ENCODE measurements around the gene IL1RAPL1. TPM values are rescaled to one million over a fixed set of nuclear protein-coding genes. Genes with fewer than 3 reads are reported as not detected.

The IL1RAPL1 gene
- polyA plus RNA-seq, 1 of the 3 experiments (the other 2 are of a cell fraction): 2.8 TPM

DNA sequence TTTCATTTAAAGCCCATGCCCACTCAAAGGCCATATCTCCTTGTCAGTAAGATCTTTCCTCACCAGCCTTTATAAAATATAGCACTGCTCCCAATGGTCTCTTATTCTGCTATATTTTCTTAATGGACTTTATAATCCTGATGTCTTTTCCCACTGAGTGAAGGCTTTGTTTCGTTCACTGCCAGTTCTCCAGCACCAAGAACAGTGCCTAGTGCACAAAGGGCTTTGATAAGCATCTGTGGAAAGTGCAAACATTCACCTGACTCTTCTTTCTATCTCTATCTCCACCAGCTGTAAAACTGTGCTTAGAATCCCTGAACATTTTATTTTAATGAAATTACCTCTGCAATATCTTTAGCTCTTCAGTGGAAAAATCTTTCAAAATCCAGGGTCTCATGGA is 1054.2 kb downstream of the IL1RAPL1 start:
- Histone ChIP-seq H3K4me2 (no peak overlapping the region), H3K9me3 (no peaks in the 10 kb centered on the region), H3K9ac (no peak overlapping the region), H3K9me2 (no peaks in the 10 kb centered on the region), H3K4me3 (ENCODE audit: low read depth in 2 of 2, low read length in 1 of 2) (no peak overlapping the region), H3K4me1 (ENCODE audit: control insufficient read depth in 1 of 2, insufficient read depth in 2 of 2, low read depth in 1 of 2, low read length in 1 of 2) (no peaks in the 10 kb centered on the region), H3K27me3 (ENCODE audit: insufficient read depth) (no peaks in the 10 kb centered on the region), H3K36me3 (replicated peaks in 1 of 2; ENCODE audit: control insufficient read depth in 1 of 2, insufficient read depth in 2 of 2, low read length in 1 of 2) (no peaks in the 10 kb centered on the region), H3F3A (replicated peaks; ENCODE audit: insufficient read depth) (no peaks in the 10 kb centered on the region), H3K27ac (ENCODE audit: low read depth in 2 of 2, low read length in 1 of 2) (no peak overlapping the region), H4K20me1 (ENCODE audit: insufficient read depth) (no peaks in the 10 kb centered on the region), H3K79me2 (ENCODE audit: insufficient read depth) (no peaks in the 10 kb centered on the region), H2AFZ (ENCODE audit: low read depth) (no peak overlapping the region)
- POLR2A ChIA-PET: no interaction called here
- CTCF ChIA-PET: no interaction called here
- DNase-seq: no peak
- TF ChIP-seq FOXJ3 (CRISPR knock-in tag; IDR thresholded peaks at IDR 0.05) (no peak), EZH2phosphoT487 (IDR thresholded peaks at IDR 0.05; ENCODE audit: borderline replicate concordance, low read depth) (no peak), JUND (IDR thresholded peaks at IDR 0.05) (no peak)
- TF ChIP-seq, protein P1, sequence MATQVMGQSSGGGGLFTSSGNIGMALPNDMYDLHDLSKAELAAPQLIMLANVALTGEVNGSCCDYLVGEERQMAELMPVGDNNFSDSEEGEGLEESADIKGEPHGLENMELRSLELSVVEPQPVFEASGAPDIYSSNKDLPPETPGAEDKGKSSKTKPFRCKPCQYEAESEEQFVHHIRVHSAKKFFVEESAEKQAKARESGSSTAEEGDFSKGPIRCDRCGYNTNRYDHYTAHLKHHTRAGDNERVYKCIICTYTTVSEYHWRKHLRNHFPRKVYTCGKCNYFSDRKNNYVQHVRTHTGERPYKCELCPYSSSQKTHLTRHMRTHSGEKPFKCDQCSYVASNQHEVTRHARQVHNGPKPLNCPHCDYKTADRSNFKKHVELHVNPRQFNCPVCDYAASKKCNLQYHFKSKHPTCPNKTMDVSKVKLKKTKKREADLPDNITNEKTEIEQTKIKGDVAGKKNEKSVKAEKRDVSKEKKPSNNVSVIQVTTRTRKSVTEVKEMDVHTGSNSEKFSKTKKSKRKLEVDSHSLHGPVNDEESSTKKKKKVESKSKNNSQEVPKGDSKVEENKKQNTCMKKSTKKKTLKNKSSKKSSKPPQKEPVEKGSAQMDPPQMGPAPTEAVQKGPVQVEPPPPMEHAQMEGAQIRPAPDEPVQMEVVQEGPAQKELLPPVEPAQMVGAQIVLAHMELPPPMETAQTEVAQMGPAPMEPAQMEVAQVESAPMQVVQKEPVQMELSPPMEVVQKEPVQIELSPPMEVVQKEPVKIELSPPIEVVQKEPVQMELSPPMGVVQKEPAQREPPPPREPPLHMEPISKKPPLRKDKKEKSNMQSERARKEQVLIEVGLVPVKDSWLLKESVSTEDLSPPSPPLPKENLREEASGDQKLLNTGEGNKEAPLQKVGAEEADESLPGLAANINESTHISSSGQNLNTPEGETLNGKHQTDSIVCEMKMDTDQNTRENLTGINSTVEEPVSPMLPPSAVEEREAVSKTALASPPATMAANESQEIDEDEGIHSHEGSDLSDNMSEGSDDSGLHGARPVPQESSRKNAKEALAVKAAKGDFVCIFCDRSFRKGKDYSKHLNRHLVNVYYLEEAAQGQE (IDR thresholded peaks at IDR 0.05; ENCODE audit: low read depth, low read length): peak; percentile 77; the same call in 1 of the 2 replicates
- TF ChIP-seq, protein P2, sequence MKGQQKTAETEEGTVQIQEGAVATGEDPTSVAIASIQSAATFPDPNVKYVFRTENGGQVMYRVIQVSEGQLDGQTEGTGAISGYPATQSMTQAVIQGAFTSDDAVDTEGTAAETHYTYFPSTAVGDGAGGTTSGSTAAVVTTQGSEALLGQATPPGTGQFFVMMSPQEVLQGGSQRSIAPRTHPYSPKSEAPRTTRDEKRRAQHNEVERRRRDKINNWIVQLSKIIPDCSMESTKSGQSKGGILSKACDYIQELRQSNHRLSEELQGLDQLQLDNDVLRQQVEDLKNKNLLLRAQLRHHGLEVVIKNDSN (IDR thresholded peaks at IDR 0.05; ENCODE audit: borderline replicate concordance, low read depth): no peak
- TF ChIP-seq, protein P3, sequence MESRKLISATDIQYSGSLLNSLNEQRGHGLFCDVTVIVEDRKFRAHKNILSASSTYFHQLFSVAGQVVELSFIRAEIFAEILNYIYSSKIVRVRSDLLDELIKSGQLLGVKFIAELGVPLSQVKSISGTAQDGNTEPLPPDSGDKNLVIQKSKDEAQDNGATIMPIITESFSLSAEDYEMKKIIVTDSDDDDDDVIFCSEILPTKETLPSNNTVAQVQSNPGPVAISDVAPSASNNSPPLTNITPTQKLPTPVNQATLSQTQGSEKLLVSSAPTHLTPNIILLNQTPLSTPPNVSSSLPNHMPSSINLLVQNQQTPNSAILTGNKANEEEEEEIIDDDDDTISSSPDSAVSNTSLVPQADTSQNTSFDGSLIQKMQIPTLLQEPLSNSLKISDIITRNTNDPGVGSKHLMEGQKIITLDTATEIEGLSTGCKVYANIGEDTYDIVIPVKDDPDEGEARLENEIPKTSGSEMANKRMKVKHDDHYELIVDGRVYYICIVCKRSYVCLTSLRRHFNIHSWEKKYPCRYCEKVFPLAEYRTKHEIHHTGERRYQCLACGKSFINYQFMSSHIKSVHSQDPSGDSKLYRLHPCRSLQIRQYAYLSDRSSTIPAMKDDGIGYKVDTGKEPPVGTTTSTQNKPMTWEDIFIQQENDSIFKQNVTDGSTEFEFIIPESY (IDR thresholded peaks at IDR 0.05; ENCODE audit: borderline replicate concordance, low read depth): no peak
- 52% methylated on average over 1 of the region's 1 CpG for WGBS (ENCODE audit: low lambda C conversion rate)

DNA sequence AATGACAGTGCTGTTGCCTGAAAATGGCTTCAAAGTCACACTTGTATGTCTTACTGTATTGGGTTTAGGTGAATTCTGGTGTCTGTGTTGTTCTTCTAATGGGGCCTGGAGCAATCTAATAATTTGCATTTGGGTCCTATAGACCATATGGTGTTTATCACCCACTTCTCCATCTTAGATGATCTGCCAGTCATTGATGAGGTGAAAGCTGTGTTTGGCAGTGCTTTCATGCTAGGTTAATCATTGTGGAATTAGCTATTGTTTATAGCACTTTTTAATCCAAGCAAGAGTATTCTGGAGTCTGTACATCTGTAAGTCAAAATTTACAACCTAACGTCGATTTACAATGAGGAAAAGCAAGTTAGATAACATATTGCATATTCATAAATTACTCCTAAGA is 1055.9 kb downstream of the IL1RAPL1 start:
- POLR2A ChIA-PET: no interaction called here

More for the DNA sequence above, 1055.9 kb downstream of the IL1RAPL1 start:
- H3K27ac ChIP-seq (ENCODE audit: low read depth in 2 of 2, low read length in 1 of 2): no peak overlapping the region
- no peaks in the 10 kb centered on the region; a peak in 1 of 4 replicates for H3K4me1 ChIP-seq (ENCODE audit: control insufficient read depth in 1 of 2, insufficient read depth in 2 of 2, low read depth in 1 of 2, low read length in 1 of 2)
- 76% methylated on average over 2 of the region's 2 CpGs for WGBS (ENCODE audit: low lambda C conversion rate)
- no peak overlapping the region for H3K4me3 ChIP-seq (ENCODE audit: low read depth in 2 of 2, low read length in 1 of 2)
- H3K27me3 ChIP-seq (ENCODE audit: insufficient read depth): no peaks in the 10 kb centered on the region
- TF ChIP-seq, protein P4, sequence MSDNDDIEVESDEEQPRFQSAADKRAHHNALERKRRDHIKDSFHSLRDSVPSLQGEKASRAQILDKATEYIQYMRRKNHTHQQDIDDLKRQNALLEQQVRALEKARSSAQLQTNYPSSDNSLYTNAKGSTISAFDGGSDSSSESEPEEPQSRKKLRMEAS (IDR thresholded peaks at IDR 0.05; ENCODE audit: low read depth): no peak
- no peak for TF ChIP-seq TAF1 (IDR thresholded peaks at IDR 0.05; ENCODE audit: borderline replicate concordance, low read depth, low read length)
- no peaks in the 10 kb centered on the region for H3K36me3 ChIP-seq (replicated peaks in 1 of 2; ENCODE audit: control insufficient read depth in 1 of 2, insufficient read depth in 2 of 2, low read length in 1 of 2)
- H3K9me3 ChIP-seq: no peaks in the 10 kb centered on the region
- H2AFZ ChIP-seq (ENCODE audit: low read depth): no peak overlapping the region
- H3K79me2 ChIP-seq (ENCODE audit: insufficient read depth): no peaks in the 10 kb centered on the region
- H3K9me2 ChIP-seq: no peaks in the 10 kb centered on the region
- no peak overlapping the region for H3K9ac ChIP-seq
- no peak for DNase-seq
- H3F3A ChIP-seq (replicated peaks; ENCODE audit: insufficient read depth): no peaks in the 10 kb centered on the region
- CTCF ChIA-PET: no interaction called here
- H4K20me1 ChIP-seq (ENCODE audit: insufficient read depth): no peaks in the 10 kb centered on the region
- H3K4me2 ChIP-seq: no peak overlapping the region

Measured in SK-N-SH (cell line).